ENCODE data around the gene COL1A2. TPM values are rescaled to one million over a fixed set of nuclear protein-coding genes. Genes with fewer than 3 reads are reported as not detected.

Gene COL1A2
- total RNA-seq, 1 donor from 2014 or later, result 6.8 TPM

DNA sequence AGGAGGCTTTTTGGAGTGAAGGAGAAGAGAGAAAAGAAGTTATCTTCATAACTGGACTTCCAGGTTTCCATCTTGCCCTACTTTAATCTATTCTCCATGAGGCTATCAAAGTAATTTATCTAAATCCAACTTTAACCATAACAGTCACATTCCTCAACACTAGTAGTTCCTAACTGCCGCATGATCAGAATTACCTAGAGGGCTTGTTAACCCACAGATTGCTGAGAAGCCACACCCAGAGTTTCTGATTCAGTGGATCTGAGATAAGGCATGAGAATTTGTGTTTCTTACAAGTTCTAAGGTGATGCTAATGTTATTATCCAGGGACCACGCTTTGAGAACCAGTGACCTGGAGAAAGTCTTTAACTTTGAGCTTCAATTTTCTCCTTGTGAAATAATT, 8.3 kb upstream of the COL1A2 start:
- no peaks in the 10 kb centered on the region for H3K36me3 Mint-ChIP-seq (ENCODE audit: unreplicated experiment)
- no peaks in the 10 kb centered on the region for H3K27me3 Mint-ChIP-seq (ENCODE audit: unreplicated experiment)
- TF ChIP-seq, protein P1, sequence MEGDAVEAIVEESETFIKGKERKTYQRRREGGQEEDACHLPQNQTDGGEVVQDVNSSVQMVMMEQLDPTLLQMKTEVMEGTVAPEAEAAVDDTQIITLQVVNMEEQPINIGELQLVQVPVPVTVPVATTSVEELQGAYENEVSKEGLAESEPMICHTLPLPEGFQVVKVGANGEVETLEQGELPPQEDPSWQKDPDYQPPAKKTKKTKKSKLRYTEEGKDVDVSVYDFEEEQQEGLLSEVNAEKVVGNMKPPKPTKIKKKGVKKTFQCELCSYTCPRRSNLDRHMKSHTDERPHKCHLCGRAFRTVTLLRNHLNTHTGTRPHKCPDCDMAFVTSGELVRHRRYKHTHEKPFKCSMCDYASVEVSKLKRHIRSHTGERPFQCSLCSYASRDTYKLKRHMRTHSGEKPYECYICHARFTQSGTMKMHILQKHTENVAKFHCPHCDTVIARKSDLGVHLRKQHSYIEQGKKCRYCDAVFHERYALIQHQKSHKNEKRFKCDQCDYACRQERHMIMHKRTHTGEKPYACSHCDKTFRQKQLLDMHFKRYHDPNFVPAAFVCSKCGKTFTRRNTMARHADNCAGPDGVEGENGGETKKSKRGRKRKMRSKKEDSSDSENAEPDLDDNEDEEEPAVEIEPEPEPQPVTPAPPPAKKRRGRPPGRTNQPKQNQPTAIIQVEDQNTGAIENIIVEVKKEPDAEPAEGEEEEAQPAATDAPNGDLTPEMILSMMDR (IDR thresholded peaks at IDR 0.05; ENCODE audit: partially characterized antibody, unreplicated experiment), result no peak
- no peak overlapping the region for H3K4me3 Mint-ChIP-seq (ENCODE audit: unreplicated experiment)
- H3K9me3 Mint-ChIP-seq (ENCODE audit: unreplicated experiment), result no peaks in the 10 kb centered on the region
- no peak for DNase-seq
- no peak overlapping the region for H3K27ac Mint-ChIP-seq (ENCODE audit: unreplicated experiment)
- H3K4me1 Mint-ChIP-seq (ENCODE audit: low read depth, unreplicated experiment), result no peaks in the 10 kb centered on the region

- no peak overlapping the region for H3K4me3 Mint-ChIP-seq (ENCODE audit: unreplicated experiment)
- TF ChIP-seq, protein P1 (IDR thresholded peaks at IDR 0.05; ENCODE audit: partially characterized antibody, unreplicated experiment), result no peak
- H3K36me3 Mint-ChIP-seq (ENCODE audit: unreplicated experiment), result no peaks in the 10 kb centered on the region
- peaks cover 2% of the 10 kb centered on the region for H3K9me3 Mint-ChIP-seq (ENCODE audit: unreplicated experiment)
- DNase-seq, result no peak
- H3K27ac Mint-ChIP-seq (ENCODE audit: unreplicated experiment), result no peak overlapping the region
- H3K4me1 Mint-ChIP-seq (ENCODE audit: low read depth, unreplicated experiment), result no peaks in the 10 kb centered on the region
- no peaks in the 10 kb centered on the region for H3K27me3 Mint-ChIP-seq (ENCODE audit: unreplicated experiment)
Observed at GRCh38 chr7:94388540-94388939, 6.2 kb upstream of the COL1A2 start.

GRCh38 chr7:94389381-94389780, 5.3 kb upstream of the COL1A2 start:
- Mint-ChIP-seq H3K4me1 (ENCODE audit: low read depth, unreplicated experiment) (no peaks in the 10 kb centered on the region), H3K27me3 (ENCODE audit: unreplicated experiment) (no peaks in the 10 kb centered on the region), H3K36me3 (ENCODE audit: unreplicated experiment) (no peaks in the 10 kb centered on the region)

DNA sequence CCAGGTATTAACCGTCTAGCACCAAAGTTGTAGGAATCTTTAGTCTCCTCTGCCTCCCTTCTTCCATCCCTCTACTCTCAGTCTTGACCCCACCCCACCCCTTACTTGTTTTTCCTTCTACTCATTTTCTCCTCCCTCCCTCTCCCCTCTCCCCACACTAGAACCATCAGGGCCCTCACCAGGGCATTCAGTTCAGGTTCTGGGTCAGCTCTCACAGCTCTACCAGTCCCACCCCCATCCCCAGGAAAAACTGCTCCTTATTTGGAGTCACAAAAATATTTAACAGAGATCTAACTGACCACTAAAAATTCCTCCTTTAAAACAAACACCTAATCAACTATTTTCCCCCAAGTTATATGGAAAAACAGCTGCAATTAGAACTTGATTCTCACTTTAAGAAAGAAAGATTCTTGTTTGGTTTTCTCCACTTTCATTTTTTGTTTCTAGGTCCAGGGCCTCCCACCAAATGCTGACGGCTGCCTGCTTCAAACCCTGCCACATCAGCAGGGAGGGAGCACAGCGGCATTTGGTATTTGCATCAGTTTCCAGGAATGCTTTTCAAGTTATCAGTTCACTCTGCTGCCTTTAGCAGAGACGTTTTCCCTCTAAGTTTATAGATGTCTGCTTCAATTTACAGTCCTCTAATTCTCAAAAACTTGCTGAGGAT, 2.8 kb upstream of the COL1A2 start:
- Mint-ChIP-seq H3K27me3 (ENCODE audit: unreplicated experiment) (no peaks in the 10 kb centered on the region), H3K27ac (ENCODE audit: unreplicated experiment) (no peak overlapping the region), H3K9me3 (ENCODE audit: unreplicated experiment) (peaks cover 3% of the 10 kb centered on the region), H3K4me3 (ENCODE audit: unreplicated experiment) (no peak overlapping the region), H3K36me3 (ENCODE audit: unreplicated experiment) (no peaks in the 10 kb centered on the region), H3K4me1 (ENCODE audit: low read depth, unreplicated experiment) (peaks cover 8% of the 10 kb centered on the region)
- DNase-seq, result no peak
- TF ChIP-seq, protein P1 (IDR thresholded peaks at IDR 0.05; ENCODE audit: partially characterized antibody, unreplicated experiment), result no peak

More at GRCh38 chr7:94389381-94389780, 5.3 kb upstream of the COL1A2 start:
- DNase-seq, result no peak
- H3K9me3 Mint-ChIP-seq (ENCODE audit: unreplicated experiment), result peaks cover 3% of the 10 kb centered on the region
- H3K27ac Mint-ChIP-seq (ENCODE audit: unreplicated experiment), result no peak overlapping the region
- TF ChIP-seq, protein P1 (IDR thresholded peaks at IDR 0.05; ENCODE audit: partially characterized antibody, unreplicated experiment), result no peak
- H3K4me3 Mint-ChIP-seq (ENCODE audit: unreplicated experiment), result no peak overlapping the region

DNA sequence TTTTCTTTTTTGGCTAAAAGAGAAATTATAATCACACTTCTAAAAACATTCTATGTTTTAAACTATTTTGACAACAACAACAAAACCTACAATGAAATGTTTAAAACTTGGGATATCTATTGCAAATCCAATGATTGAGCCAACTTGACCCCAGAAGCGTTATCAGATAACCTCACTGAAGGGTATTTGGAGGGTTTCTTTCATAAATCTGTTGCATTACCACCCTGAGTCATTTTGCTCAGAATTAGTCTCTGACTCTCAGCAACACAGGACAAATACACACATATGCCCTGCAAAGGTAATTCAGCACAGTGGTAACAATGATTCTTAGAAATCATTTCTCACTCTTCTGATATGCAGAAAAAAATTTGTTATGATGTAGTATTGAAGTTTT, 2.3 kb upstream of the COL1A2 start:
- no peak overlapping the region for H3K4me3 Mint-ChIP-seq (ENCODE audit: unreplicated experiment)
- DNase-seq, result no peak
- H3K27me3 Mint-ChIP-seq (ENCODE audit: unreplicated experiment), result no peaks in the 10 kb centered on the region
- peaks cover 3% of the 10 kb centered on the region for H3K9me3 Mint-ChIP-seq (ENCODE audit: unreplicated experiment)
- peaks cover 8% of the 10 kb centered on the region for H3K4me1 Mint-ChIP-seq (ENCODE audit: low read depth, unreplicated experiment)
- no peak overlapping the region for H3K27ac Mint-ChIP-seq (ENCODE audit: unreplicated experiment)
- TF ChIP-seq, protein P1 (IDR thresholded peaks at IDR 0.05; ENCODE audit: partially characterized antibody, unreplicated experiment), result no peak
- no peaks in the 10 kb centered on the region for H3K36me3 Mint-ChIP-seq (ENCODE audit: unreplicated experiment)

All from glutamatergic neuron (in vitro differentiated cells).